HG02642 (cell line): ENCODE measurements around the gene KIAA1549.

Experiments used
- ATAC-seq: cut with Tn5 transposase; IDR thresholded peaks from one replicate; pipeline ENCODE4 v1.9.1; 2021; ENCODE audit warnings: mild to moderate bottlenecking; ENCODE audit not compliant: unreplicated experiment, poor library complexity

KIAA1549 gene

DNA sequence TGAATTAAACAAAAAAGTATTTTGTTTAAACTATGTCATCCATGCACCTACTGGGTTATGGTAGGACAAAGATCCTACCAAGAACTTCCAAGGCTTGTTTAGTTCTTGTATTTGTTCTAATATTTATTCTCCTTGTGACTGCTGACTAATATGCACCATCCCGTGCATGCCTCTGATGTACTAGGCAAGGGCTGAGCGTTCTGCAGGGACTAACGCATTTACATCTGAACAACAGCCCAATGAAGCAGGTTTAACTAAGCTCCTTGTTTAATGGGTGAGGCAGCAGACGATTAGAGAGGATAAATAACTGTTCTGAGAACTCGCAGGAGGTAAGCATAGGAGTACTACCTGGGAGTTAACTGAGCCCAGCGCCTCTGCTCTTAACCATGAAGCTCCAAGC is 64.9 kb downstream of the KIAA1549 start:
- ATAC-seq: no peak

DNA sequence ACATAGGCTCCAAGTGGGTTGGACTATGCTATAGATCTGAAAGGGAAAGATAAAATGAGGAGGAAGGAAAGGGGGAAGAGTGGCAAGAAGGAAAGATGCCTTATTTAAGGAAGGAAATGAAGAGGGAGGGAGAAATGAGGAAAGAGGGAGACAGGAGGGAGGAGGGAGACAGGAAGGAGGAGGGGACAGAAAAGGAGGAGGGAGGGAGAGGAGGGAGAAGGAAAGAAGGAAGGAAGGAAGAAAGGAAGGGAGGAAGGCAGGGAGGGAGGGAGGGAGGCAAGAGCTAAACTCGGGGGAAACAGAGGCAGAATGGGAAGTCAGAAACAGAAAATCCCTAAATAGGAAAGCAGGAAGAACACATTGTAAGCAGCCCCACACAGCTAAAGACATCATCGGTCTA is 67.4 kb downstream of the KIAA1549 start:
- ATAC-seq: no peak

DNA sequence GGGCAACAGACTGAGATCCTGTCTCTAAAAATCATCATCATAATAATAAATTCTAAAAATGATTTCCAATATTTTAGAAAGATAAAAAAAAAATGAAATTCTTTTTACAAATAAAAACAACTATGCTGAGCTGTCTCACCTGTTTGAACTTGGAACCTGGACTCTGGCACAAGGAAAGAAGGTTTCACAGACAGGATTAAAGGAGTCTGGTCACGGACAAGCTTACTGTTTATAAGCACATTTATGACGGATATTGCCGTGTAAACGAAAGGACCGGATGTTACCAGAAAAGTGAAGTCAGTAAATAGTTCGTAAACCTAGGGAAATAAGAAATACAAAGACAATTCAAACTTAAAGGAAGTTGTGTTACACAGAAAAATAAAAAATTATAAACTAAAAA is 70.2 kb downstream of the KIAA1549 start:
- no peak for ATAC-seq

DNA sequence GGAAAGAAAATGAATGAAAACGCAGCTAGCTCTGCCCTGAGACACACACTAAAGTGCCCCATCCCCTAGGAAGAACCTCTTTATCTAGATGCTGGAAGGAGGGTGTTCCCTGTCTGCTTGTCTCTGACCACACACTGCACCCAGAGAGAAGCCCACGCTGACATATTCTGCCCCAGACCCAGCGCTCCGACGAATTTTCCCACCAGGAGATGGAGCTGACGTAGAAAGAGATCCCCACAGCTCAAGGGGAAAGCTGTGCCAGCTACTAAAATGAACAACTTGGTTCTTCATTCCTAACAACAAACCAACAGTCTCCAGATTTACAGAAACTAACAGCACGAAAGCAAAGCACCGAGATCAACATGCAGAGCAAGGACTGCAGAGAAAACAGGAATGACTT is 73.3 kb downstream of the KIAA1549 start:
- no peak for ATAC-seq

DNA sequence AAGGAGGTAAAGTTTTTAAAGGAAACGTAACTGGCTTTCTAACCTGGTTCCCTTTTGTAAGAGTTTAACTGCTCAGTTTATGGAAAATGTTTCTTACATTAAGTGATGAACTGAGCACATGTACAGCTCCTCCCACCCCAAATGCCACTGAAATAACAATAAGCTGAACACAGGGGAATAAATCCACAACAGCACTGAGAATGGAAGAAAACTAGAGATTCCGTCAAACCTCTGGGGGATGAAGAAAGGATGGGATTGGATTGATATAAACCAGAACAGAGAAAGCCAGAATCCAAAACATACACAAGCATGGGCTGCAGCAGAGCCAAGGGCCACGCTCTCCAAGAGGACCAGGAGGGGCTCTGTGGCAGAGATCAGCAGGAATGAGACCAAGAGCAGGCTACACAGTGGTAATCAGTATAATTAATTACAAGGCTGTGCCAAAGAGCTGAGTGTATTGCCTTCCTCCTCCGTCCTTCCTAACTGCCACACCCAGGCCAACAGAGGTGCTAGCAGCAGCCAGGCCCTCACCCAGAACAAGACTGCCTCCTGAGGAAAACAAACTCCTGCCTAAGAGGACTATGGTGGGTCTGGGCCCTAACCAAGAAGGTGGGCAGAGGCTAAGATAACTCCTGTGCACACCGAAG is 73.9 kb downstream of the KIAA1549 start:
- no peak for ATAC-seq

DNA sequence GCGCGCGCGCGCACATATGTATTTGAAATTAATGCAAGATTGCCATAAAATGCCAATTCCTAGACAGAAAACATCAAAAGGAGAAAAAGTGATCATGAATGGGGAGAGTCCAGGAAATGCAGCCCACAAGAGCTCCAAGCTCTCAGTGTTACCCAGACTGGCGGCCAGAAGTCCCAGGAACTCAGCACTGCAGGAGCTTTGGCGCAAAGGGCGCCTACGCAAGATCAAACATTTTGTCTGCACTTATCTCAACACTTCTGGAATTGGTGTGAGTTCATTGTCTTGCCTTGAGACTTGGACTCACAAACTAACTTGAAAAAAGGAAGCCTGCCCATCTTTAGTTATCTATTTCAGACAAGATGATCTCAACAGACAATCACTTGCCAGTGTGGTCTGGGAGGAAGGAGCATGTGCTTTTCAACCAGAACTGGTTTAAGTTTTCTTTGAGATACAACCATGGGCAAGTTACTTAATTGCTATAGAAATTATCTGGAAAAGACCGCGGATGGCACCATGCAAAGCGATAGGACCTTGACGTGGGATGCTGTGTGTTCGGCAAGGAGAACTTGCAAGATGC is 77.2 kb downstream of the KIAA1549 start:
- no peak for ATAC-seq

DNA sequence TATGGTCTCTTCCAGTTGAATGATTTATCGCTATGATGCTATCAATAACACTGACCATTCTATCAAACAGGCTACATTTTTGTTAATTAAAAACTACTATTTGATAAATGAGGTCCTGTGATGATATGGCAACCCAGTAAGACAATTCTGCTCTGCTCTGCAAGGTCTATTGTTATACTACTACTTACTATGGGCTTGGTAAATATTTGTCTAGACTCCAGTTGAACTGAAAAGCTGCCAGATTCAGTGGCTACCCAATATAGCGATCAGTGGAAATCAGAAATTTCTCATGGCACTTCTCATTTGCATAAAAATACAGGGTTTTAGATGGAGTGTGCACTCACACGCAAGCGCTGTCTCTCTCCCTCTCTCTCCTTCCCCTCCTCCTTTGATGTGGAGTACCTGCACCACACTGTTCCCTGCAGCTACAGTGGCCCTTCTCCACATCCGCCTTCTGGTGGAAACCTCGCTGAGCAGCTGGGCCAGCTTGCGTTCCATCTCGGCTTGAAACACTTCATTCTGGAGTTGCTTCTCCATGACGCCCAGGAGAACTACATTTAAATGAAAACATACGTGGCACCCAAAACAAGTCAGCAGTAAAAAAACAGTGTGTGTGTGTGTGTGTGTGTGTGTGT is 77.9 kb downstream of the KIAA1549 start:
- ATAC-seq: no peak

DNA sequence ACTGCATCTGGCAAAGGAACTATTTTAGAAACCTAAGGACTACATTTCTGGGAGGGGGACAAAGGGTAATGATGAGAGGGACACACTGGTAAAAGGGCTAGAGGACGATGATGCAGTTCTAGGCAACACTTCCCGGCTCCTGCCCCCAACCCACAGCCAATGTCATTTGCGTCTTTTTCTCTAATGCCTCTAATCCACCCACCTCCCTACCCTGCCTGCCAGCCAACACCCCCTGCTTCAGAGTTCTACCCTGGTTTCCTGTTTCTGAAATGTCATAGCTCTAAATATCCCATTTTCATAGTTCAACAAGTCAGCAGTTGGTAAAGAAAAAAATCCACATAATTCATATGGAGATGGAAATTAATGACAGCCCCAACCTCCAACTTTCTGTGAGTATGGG is 79.0 kb downstream of the KIAA1549 start:
- ATAC-seq: no peak

DNA sequence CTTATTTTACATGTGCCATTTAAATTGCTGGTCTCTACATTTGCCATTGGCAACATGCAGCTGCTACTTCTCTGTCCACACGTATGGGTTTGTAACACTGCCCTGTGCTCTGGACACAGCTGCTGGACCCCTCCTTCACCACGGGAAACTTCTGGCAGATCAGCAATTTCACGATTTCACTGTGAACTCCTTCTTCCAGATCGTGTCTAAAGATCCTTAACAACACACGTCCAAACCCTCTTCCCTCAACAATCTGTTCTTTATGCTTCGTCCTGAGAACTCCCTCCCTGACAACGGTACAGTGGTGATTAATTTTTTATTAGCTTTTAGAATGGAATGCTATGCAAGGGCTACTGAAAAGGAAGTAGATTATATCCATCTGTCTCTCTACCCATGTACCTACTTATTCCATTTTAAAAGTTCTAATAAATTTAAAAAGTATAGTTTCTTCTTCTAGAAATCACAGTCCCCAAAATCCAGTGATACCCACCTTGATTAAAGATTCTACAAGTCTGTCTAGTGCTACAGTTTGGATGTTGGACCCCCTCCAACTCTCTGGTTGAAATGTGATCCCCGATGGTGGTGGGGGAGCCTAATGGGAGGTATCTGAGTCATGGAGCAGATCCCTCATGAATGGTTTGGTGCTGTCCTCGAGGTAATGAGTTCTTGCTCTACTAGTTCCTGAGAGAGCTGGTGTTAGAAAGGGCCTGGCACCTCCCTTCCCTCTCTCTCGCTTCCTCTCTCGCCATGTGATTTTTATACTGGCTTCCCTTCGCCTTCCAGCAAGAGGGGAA is 81.0 kb downstream of the KIAA1549 start:
- ATAC-seq: no peak

DNA sequence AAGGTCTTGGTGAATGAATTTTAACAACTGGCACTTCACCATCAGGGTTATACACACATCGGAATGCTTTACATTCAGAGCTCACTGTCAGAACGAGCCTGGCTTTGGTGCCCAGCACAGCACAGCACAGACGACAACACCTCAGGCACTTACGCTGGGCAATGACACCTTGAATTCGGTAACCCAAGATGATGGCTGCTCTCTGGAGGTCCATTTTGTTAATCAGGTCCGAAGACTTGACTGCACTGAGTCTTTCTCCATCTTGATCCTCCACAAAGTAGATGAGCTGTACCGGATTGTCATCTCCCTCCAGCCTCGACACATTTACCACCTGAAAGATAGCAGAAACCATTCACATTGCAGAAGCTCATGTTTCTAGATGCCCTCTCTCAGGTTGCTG is 82.4 kb downstream of the KIAA1549 start:
- ATAC-seq: no peak

DNA sequence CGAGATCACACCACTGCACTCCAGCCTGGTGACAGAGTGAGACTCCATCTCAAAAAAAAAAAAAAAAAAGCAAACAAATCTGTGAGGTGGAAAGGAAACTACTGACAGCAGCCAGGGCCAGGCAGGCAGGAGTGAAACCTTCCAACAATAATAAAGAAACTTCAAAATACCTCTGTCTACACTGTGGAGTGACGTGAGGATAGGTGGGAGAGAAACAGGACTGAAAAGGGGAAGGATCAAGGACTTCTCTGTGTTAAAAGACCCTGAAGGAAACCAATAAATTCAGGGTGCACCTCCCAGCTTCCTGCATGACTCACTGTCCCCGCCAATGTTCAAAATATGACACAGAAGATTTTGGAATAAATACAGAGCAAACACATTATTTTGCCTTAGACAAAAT is 82.9 kb downstream of the KIAA1549 start:
- no peak for ATAC-seq

DNA sequence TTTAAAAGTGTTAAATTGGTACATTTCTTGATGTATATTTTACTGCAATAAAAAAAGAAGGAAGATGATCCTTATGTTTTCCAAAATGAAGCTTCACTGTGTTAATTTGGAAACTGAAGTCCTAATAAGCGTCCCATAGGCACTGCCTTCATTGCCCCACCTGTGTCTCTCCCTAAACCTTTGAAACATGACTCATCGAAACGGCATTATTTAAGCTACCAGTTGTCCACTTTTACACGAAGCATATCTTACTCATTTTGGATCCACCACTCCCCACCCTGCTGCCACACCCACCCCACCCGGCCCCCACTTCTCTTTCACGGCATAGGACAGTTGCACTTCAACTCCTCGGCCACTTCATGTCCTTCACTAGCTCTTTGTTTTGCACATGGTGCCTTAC is 85.5 kb downstream of the KIAA1549 start:
- ATAC-seq: no peak

DNA sequence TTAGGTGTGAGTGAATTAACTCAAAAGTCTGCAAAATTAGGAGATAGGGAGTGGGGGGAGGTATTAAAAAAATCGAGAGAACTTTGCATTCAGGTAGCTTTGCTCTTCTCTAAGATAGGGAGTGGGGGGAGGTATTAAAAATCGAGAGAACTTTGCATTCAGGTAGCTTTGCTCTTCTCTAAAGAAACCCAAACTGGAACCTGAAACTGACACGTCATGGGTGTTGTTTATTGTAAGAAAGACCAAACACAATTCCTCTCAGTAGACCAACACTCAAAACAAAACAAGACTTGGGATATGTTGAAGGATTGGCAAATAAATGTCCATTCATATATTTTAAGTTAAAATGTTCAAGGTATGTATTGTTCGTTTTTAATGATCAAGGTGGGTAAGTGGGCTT is 87.9 kb downstream of the KIAA1549 start:
- no peak for ATAC-seq

DNA sequence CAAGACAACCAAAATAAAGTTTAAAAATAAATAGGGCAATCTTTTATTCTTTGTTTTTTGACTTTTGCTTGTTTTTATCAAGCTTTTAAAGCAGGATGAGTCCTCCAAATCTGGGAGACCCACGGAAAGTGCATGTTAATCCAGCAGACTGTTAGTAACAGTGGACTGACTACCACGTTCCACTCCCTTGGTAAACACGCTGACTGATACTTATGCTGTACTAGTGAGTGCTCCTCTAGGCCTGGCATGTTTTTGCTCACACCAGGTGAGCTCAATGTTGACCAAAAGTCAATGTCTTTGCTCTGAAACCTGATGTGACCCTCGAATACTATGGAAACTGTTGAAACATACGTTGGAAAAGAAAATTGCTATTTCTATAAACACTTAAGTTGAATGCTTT is 88.4 kb downstream of the KIAA1549 start:
- ATAC-seq: no peak

DNA sequence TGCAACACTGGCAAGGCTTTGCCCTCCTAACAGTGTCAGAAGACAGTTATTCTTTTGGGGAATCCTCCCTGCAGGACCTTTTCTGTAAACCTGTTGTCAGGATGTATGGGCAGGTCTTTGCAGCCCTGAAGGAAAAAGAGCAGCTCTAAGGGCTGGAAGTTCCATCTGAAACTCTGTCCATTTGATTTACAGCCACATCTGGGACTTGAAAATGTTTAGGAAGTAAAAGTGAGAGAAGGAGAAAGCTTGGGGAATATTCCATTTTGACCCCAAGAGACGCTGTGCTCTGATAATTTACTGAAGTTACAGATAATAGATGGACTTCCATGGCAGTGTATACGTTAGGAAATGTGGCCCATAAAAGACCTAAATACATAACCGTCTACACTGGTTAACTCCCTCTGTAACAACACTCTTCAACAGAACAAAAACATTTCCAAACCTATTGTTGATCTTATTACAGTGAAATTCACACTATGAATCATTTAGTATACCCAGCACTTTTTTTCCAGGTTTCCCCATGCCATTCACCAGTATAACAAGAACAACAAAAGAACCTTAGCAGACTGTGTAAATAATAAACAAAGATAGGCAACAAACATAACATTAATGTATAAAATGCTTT is 89.1 kb downstream of the KIAA1549 start:
- no peak for ATAC-seq

DNA sequence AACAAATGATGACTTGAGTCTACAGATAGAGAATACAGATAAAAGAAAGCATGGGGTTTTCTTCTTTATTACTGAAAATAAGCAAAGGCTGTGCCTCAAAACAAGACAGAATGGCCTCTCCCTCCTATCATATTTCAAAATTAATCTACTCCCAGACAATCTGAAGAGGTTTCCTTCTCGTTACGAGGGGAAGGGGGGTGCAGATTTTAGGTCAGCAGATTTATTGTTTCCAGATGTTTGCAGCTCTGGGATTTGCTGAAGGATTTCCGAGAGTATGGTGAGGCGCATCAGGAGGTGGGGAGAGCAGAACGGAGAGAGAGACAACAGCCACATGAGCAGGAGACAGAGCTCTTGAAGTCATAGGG is 89.8 kb downstream of the KIAA1549 start:
- ATAC-seq: no peak

DNA sequence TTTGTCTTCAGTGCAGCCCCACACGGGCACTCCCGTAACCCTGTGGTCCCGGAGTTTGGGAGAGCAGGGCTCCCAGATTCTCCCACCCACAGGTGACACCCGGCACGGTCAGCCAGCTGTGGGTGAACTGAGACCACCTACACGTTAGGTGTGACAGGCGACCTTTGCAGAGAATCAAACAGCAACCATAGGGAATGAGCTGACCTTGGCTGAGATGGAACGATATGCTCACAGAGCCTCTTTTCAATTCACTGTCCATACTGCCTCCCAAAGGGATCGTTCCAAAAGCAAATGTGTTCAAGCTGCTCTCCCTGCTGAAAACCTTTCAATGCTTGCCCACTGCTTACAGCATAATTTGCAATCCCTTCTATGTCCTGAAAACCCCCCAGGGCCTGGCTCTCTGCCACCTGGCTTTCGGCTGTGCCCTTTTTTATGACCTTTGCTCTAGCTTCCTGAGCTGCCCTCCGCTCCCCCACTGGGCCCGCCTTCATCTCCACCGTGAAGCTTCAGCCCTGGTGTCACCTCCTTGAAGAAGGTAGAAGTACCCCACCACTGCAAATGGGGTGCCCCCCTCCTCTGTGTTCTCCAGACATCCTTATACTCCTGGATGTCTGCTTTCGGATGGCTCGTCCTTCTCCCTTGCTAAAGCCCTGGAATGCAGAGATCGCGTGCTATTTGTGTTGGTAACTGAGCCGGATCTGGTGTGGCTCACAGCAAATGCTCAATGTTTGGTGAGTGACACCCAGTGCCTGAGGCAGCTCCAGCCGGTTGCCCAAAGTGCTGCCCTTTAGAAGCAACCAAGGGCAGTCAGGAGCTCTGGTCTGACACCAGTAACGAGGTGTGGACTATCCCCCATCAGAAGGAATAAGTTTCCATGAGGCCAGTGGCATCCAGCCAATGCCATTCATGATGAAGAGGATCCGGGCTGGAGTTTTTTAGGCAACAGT is 90.4 kb downstream of the KIAA1549 start:
- ATAC-seq: no peak

DNA sequence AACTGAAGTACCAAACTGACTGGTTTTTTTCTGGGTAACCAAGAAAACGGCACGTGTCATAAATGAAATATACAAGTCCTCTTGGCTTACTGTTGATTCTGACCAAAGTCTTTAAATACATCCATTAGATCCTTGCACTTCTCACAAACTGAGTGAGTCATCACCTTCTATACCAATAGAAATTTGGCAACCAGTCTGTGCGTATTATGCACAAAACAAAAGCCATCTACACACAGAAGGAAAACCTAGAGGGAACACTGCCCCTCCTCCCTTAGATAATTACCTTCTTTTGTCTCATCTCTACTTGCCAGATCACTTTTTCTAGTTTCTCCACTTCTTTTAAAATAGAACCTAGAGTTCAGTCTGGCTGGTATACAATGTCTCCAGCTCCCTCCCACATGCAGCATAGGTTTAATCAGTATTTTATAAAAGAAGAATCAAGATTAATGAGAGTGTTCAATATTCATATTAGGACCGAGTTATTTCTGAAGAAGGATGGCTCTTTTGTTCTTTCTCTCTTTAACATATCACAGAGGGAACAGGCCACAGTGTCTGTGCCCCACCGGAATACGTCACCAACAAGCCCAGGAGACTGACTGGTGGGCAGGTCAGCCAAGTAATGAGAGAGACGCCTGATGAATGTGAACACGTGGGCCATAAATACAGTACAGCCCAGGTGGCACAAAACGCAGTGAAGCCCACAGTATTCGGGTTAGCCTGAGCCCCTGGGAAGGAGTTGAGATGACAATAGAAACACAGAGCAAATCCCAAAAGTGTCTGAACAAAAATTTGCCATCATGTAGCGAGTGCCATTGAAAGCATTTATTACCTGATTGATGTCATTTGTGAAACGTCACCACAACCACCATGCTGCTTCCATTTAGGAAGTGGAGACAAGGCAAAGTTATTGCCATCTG is 91.3 kb downstream of the KIAA1549 start:
- ATAC-seq: no peak
